ENCODE measurements around the gene ANKAR.
"Not testable (repeated sequence)": the region's sequence is repeated elsewhere in the genome, so short reads cannot be mapped to it uniquely, and the experiment has no call there.

The ANKAR gene

DNA sequence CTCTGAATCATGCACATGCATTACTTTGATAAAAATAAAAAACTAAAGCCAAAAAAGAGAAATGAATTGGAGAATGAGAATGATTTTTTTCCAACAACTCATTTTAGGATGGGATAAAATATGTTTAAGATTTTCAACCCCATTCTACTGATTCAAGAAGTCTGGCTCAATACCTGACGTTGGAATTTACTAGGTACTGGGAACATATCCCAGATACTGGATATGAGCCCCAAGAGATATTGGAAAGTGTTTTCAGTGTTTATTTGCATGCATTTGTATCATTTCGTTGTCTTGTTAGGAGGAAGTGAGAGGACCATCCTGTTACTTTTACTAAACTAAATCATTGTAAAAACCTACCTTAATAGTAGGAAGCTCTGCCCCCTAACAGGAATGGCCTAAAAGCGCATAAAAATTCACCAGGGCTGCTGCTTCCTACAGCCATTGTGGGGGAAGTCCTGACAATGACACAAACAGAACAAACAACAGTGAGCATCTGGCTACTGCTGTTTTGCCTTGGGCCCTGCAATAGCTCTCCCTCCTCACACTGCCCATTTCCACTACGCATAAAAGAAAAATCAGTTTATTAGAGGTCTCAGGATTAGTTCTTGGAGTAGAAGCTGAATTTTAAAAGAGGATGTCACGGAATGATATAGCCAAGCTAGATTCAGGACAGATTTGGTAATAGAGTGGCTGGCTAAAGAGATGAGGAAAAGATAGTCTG is 35.2 kb downstream of the ANKAR start:
- DNase-seq (ENCODE audit: low read depth) = no peak

DNA sequence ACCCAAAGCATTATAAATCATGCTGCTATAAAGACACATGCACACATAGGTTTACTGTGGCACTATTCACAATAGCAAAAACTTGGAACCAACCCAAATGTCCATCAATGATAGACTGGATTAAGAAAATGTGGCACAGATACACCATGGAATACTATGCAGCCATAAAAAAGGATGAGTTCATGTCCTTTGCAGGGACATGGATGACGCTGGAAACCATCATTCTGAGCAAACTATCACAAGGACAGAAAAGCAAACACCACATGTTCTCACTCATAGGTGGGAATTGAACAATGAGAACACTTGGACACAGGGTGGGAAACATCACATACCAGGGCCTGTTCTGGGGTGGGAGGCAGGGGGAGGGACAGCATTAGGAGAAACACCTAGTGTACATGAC is 43.1 kb downstream of the ANKAR start:
- not testable (repeated sequence) for DNase-seq (ENCODE audit: low read depth)

DNA sequence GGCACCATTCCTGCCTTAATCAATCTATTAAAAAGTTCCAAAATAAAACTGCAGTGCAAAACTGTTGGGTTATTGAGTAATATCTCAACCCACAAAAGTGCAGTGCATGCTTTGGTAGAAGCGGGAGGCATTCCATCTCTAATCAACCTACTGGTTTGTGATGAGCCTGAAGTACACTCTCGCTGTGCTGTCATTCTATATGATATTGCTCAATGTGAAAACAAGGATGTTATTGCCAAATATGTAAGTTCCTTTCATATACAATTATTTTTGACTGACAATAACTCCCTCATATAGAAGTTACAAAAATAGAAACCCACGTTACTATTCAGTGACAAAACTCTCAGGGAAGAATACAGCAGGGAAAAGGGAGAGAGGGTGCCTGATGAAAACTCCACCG is 45.1 kb downstream of the ANKAR start:
- DNase-seq (ENCODE audit: low read depth) = no peak

DNA sequence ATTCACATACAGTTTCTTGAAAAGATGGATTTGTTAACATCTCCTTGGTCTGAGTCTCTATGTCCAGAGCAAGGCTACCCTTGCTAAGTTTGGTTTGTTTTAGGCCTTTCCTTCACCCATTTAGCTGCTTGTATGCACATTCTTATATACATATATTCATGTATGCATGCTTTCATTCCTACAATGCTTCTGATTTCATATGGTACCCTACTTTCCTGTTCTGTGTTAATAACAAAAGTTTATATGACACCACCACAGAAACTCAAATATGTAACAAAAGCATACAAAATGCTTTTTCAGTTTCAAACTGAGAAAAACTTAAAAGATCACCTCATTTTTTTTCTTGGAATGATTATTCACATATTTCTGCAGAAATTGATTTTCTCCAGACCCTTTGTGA is 48.7 kb downstream of the ANKAR start:
- no peak for DNase-seq (ENCODE audit: low read depth)

Measured in HS-5 (cell line).